Ureter (tissue), 1 donor: ENCODE data around the gene UGT1A3. TPM values are rescaled to one million over a fixed set of nuclear protein-coding genes. Genes with fewer than 3 reads are reported as not detected.
"Not testable (repeated sequence)": the region's sequence is repeated elsewhere in the genome, so short reads cannot be mapped to it uniquely, and the experiment has no call there.

Experiments
- DNase-seq: peaks from one replicate; pipeline ENCODE4 v3.0.0-alpha.2; 2020; ENCODE audit warnings: low spot score
- total RNA-seq: library from RNA; stranded (reverse); gene quantifications from one replicate; pipeline ENCODE4 v1.2.4, GENCODE V29; 2023
- donor health status: DM: yes; HTN: yes; CAD: no.

UGT1A3 gene
- total RNA-seq, 1 donor from 2014 or later: 20.8 TPM

- no peak for DNase-seq
These were observed 20.8 kb upstream of the UGT1A3 start for GRCh38 chr2:233707940-233708644.

GRCh38 chr2:233708942-233709341 lies 19.9 kb upstream of the UGT1A3 start:
- DNase-seq: no peak

- peak; percentile 83 for DNase-seq
These were observed 17.4 kb upstream of the UGT1A3 start for GRCh38 chr2:233711312-233712008.

DNA sequence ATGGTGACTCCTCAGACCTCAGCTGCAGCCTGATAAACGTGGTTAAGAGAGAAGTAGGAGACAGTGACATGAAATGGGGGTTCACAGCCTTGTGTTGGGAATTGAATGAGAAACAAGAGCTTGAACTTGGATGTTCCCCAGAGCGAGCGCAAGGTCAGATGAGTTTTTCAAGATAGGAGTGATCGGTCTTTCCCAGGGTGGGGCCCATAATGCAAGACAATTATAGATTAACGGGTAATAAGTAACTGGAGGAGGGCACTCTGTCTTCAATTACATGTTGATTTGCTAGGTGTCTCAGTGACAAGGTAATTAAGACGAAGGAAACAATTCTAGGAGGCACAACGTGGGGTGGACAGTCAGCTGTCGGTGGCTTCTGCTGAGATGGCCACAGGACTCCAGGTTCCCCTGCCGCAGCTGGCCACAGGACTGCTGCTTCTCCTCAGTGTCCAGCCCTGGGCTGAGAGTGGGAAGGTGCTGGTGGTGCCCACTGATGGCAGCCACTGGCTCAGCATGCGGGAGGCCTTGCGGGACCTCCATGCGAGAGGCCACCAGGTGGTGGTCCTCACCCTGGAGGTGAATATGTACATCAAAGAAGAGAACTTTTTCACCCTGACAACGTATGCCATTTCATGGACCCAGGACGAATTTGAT lies 16.1 kb upstream of the UGT1A3 start, which contains the start of gene UGT1A5:
Gene UGT1A5, plus strand, starts transcription at position 297 of the 651 bp plus-strand sequence. Its CDS starts 85 bp downstream, at position 382.
- no peak for DNase-seq

- no peak for DNase-seq
These were observed 15.6 kb upstream of the UGT1A3 start for GRCh38 chr2:233713262-233713615.

DNA sequence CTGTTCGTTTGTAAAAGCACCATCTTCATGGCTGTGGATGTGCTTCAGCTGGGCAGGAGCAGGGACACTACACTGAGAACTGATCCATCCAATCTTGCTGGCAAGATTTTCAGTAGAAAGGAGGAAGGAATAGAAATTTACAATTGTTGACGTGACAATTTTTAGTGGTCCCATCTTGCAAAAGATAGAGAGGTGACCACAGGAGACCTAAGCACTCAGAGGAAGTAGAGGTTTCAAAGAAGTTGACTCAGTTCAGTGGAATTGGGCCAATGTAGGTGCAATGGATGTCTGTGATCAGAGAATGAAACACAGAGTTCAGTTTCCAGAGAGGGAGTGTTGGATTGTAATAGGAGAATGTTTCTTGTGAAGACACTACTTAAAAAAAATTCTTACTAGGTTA lies 14.7 kb upstream of the UGT1A3 start:
- no peak for DNase-seq

- DNase-seq: no peak
These were observed 10.3 kb upstream of the UGT1A3 start, which contains the start of gene UGT1A4 for GRCh38 chr2:233718552-233718951. TSS of gene UGT1A4 (plus strand) at chr2:233718736. CDS start at chr2:233718821, 85 bp downstream.

GRCh38 chr2:233736868-233737653 lies 8.2 kb downstream of the UGT1A3 start:
- peak; percentile 46 for DNase-seq

GRCh38 chr2:233740870-233741269 lies 12.0 kb downstream of the UGT1A3 start:
- DNase-seq: no peak

GRCh38 chr2:233743464-233744259 lies 14.8 kb downstream of the UGT1A3 start:
- no peak for DNase-seq

DNA sequence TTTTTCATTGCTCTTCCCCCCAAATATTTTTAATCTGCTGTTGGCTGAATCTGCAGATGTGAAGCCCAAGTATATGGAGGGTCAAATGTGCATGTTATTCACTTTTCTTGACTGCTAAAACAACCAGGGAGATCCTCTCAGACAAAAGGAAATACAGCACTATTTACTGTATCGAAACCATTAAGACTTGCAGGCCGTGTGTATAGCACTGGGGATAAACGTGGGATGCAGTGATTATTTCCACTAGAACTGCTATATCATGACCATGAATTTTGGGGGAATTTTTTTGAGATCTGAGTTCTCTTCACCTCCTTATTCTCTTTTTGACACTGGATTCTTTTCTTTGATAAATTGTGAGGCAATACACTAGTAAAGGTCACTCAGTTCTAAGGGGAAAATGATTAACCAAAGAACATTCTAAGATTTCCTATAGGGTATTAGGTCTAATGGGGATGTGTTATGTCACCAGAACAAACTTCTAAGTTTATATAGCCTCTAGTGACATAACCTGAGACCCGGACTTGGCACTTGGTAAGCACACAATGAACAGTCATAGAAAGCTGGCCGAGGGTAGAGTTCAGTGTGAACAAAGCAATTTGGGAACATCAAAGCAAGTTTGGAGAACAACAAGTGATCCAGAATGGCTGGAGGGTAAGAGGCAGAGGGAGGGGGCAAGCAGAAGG lies 16.4 kb downstream of the UGT1A3 start:
- DNase-seq: no peak

DNA sequence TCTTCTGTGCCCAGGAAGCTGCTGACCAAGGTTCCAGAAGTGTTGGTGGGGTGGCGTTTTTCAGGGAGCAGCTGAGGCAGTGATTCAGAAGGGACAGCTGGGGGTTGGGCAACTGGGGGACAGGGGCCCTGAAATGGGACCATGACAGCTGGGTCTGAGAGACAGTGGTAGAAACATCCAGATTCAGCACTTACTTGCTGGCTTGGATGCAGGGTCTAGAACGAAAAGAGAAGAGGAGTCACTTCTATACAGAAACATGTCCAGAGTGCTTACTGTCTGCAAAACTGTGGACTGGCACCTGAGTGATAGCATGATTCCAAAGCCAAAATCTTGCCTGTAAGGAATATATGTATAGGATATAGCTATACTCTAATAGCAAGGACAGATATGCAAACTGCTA lies 17.0 kb downstream of the UGT1A3 start:
- DNase-seq: not testable (repeated sequence)

- no peak for DNase-seq
These were observed 17.8 kb downstream of the UGT1A3 start for GRCh38 chr2:233746475-233747282.

DNA sequence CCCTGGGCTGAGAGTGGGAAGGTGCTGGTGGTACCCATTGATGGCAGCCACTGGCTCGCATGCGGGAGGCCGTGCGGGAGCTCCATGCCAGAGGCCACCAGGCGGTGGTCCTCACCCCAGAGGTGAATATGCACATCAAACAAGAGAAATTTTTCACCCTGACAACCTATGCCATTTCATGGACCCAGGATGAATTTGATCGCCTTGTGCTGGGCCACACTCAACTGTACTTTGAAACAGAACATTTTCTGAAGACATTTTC lies 18.4 kb downstream of the UGT1A3 start:
- no peak for DNase-seq

DNA sequence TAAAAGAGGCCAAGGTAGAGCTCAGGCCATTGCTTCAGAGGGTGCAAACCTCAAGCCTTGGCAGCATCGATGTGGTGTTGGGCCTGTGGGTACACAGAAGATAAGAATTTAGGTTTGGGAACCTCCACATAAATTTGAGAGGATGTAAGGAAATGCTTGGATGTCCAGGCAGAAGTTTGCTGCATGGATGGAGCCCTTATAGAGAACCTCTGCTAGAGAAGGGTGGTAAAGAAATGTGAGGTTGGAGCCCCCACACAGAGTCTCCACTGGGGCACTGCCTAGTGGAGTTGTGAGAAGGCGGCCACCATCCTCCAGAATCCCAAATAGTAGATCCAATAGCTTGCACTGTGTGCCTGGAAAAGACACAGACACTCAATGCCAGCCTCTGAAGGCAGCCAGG lies 21.8 kb downstream of the UGT1A3 start:
- DNase-seq: not testable (repeated sequence)

DNA sequence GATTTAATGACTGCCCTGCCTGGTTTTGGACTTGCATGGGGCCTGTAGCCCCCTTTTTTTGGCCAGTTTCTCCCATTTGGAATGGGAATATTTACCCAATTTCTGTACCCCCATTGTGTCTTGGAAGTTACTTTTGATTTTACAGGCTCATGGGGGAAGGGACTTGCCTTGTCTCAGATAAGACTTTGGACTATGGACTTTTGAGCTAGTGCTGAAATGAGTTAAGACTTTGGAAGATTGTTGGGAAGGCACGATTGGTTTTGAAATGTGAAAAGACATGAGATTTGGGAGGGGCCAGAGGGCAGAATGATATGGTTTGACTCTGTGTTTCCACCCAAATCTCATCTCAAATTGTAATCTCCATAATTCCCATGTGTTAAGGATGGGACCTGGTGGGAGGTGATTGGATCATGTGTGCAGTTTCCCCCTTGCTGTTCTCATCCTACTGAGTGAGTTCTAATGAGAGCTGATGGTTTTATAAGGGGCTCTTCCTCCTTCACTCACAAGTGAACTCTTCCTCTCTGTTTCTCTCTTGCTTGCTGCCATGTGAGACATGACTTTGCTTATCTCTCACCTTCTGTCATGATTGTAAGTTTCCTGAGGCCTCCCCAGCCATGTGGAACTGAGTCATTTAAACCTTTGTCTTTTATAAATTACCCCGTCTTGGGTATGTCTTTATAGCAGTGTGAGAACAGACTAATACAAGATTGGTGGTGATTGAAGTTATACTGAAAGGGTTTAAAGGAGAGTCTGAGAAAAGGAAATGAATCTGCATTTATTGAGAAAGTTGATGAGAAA lies 22.6 kb downstream of the UGT1A3 start:
- DNase-seq: not testable (repeated sequence)

DNA sequence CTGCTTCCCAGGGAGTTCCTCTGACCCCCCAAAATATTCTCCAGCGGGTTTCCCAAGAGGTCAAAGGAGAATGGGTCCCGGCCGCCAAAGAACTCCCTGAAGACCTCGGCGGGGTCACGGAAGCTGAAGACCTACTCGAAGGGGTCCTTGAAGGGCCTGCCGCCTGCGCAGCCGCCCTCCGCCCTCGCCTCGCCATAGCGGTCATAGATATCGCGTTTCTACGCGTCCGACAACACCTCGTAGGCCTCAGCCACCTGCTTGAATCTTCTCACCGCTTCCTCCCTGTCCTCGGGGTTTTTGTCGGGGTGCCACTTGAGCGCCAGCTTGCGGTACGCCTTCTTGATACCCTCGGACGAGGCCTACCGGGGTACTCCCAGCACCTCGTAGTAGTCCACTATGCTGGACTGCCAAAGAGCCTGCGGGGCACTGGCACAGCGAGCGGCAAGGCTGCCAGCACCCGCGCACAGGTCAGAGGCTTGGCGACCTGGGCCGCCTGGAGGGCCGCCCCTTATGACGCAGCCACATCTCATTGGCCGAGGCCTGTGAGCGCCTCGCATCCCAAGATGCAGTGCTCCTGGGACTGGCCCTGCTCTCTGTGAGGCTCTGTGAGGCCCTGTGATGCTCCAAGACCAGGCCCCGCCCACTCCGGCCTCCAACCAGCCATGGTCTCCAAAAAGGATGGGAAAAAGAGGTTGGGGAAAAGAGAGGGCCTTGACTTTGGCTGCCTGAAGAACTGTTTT lies 26.2 kb downstream of the UGT1A3 start:
- DNase-seq: no peak

DNA sequence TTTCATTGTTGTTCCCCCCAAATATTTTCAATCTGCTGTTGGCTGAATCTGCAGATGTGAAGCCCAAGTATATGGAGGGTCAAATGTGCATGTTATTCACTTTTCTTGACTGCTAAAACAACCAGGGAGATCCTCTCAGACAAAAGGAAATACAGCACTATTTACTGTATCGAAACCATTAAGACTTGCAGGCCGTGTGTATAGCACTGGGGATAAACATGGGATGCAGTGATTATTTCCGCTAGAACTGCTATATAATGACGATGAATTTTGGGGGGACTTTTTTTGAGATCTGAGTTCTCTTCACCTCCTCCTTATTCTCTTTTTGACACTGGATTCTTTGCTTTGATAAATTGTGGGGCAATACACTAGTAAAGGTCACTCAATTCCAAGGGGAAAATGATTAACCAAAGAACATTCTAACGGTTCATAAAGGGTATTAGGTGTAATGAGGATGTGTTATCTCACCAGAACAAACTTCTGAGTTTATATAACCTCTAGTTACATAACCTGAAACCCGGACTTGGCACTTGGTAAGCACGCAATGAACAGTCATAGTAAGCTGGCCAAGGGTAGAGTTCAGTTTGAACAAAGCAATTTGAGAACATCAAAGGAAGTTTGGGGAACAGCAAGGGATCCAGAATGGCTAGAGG lies 27.7 kb downstream of the UGT1A3 start:
- no peak for DNase-seq
